ENCODE results near the gene TEX14.

- TF ChIP-seq CTCF (IDR thresholded peaks at IDR 0.05) (no peak), POLR2A (IDR thresholded peaks at IDR 0.05) (no peak)
These were observed 10.9 kb upstream of the TEX14 start for GRCh38 chr17:58702708-58703107.

Data from heart left ventricle (tissue), 13 donors.